Measurements from ENCODE around the gene SDHB. TPM values are rescaled to one million over a fixed set of nuclear protein-coding genes. Genes with fewer than 3 reads are reported as not detected.
A peak's percentile ranks its signal among the peaks of the same experiment; 100 is the strongest.

Gene SDHB
- total RNA-seq, 2 experiments from 2014 or later, result 105 to 106 TPM

- no peak for TF ChIP-seq EZH2phosphoT487 (IDR thresholded peaks at IDR 0.05; ENCODE audit: borderline replicate concordance, low read depth, low read length)
- TF ChIP-seq CTCF (conservative IDR thresholded peaks at IDR 0.05; ENCODE audit: low read length), result no peak
- POLR2A ChIA-PET, result no interaction called here
- no TSS peak for BruUV-seq (replicated peaks)
Measured at GRCh38 chr1:16988210-16988609, 65.6 kb downstream of the SDHB start.

GRCh38 chr1:16986962-16987361 lies 66.9 kb downstream of the SDHB start:
- peak; percentile 72 for TF ChIP-seq CTCF (conservative IDR thresholded peaks at IDR 0.05; ENCODE audit: low read length)
- no peak for TF ChIP-seq EZH2phosphoT487 (IDR thresholded peaks at IDR 0.05; ENCODE audit: borderline replicate concordance, low read depth, low read length)
- H3K4me3 ChIP-seq (ENCODE audit: low read depth, low read length, poor library complexity, severe bottlenecking), result no peak overlapping the region
- no peak for DNase-seq (ENCODE audit: low spot score)
- BruUV-seq (replicated peaks), result no TSS peak
- H3K27ac ChIP-seq (ENCODE audit: low read depth, low read length, poor library complexity, severe bottlenecking), result no peak overlapping the region
- H3K9me3 ChIP-seq (ENCODE audit: low read length), result no peaks in the 10 kb centered on the region
- H3K79me2 ChIP-seq (ENCODE audit: insufficient read depth, low read depth, low read length), result no peaks in the 10 kb centered on the region
- POLR2A ChIA-PET, result no interaction called here
- H3K4me1 ChIP-seq (ENCODE audit: insufficient read depth, low read length, poor library complexity, severe bottlenecking), result no peaks in the 10 kb centered on the region
- intact Hi-C loops (cut with micrococcal nuclease; ENCODE audit: unreplicated experiment), result no loop called here
- no peaks in the 10 kb centered on the region for H3K9me2 ChIP-seq (ENCODE audit: insufficient read depth, low read length)
- H3K4me2 ChIP-seq (ENCODE audit: low read length), result no peak overlapping the region
- H3K36me3 ChIP-seq (ENCODE audit: insufficient read depth, low read length), result 0 out of 2 replicates have a peak, but pooled peaks cover 5% of the 10 kb centered on the region
- CTCF ChIA-PET (ENCODE audit: unreplicated experiment), result no interaction called here
- no peaks in the 10 kb centered on the region for H4K20me1 ChIP-seq (ENCODE audit: insufficient read depth, low read length)
- H2AFZ ChIP-seq (ENCODE audit: low read length), result no peak overlapping the region

More at GRCh38 chr1:16988210-16988609, 65.6 kb downstream of the SDHB start:
- CTCF ChIA-PET (ENCODE audit: unreplicated experiment), result no interaction called here
- H3K79me2 ChIP-seq (ENCODE audit: insufficient read depth, low read depth, low read length), result no peaks in the 10 kb centered on the region
- no peaks in the 10 kb centered on the region for H3K4me1 ChIP-seq (ENCODE audit: insufficient read depth, low read length, poor library complexity, severe bottlenecking)
- no peak overlapping the region for H3K27ac ChIP-seq (ENCODE audit: low read depth, low read length, poor library complexity, severe bottlenecking)
- no peaks in the 10 kb centered on the region for H3K9me2 ChIP-seq (ENCODE audit: insufficient read depth, low read length)
- intact Hi-C loops (cut with micrococcal nuclease; ENCODE audit: unreplicated experiment), result no loop called here
- H3K36me3 ChIP-seq (ENCODE audit: insufficient read depth, low read length), result 0 out of 2 replicates have a peak, but pooled peaks cover 5% of the 10 kb centered on the region
- no peak overlapping the region for H2AFZ ChIP-seq (ENCODE audit: low read length)
- no peak overlapping the region for H3K4me3 ChIP-seq (ENCODE audit: low read depth, low read length, poor library complexity, severe bottlenecking)
- no peaks in the 10 kb centered on the region for H3K9me3 ChIP-seq (ENCODE audit: low read length)
- DNase-seq (ENCODE audit: low spot score), result no peak
- H4K20me1 ChIP-seq (ENCODE audit: insufficient read depth, low read length), result no peaks in the 10 kb centered on the region
- H3K4me2 ChIP-seq (ENCODE audit: low read length), result no peak overlapping the region

- CTCF ChIA-PET (ENCODE audit: unreplicated experiment), result no interaction called here
- intact Hi-C loops (cut with micrococcal nuclease; ENCODE audit: unreplicated experiment), result no loop called here
Measured at GRCh38 chr1:16986560-16986959, 67.3 kb downstream of the SDHB start.

More at GRCh38 chr1:16986560-16986959, 67.3 kb downstream of the SDHB start:
- DNase-seq (ENCODE audit: low spot score), result no peak
- Histone ChIP-seq H3K27ac (ENCODE audit: low read depth, low read length, poor library complexity, severe bottlenecking) (no peak overlapping the region), H4K20me1 (ENCODE audit: insufficient read depth, low read length) (no peaks in the 10 kb centered on the region), H3K9me3 (ENCODE audit: low read length) (no peaks in the 10 kb centered on the region), H3K79me2 (ENCODE audit: insufficient read depth, low read depth, low read length) (no peaks in the 10 kb centered on the region), H3K4me3 (ENCODE audit: low read depth, low read length, poor library complexity, severe bottlenecking) (no peak overlapping the region), H3K4me2 (ENCODE audit: low read length) (no peak overlapping the region), H2AFZ (ENCODE audit: low read length) (no peak overlapping the region), H3K9me2 (ENCODE audit: insufficient read depth, low read length) (no peaks in the 10 kb centered on the region), H3K36me3 (ENCODE audit: insufficient read depth, low read length) (0 out of 2 replicates have a peak, but pooled peaks cover 5% of the 10 kb centered on the region), H3K4me1 (ENCODE audit: insufficient read depth, low read length, poor library complexity, severe bottlenecking) (no peaks in the 10 kb centered on the region)
- POLR2A ChIA-PET, result no interaction called here
- TF ChIP-seq EZH2phosphoT487 (IDR thresholded peaks at IDR 0.05; ENCODE audit: borderline replicate concordance, low read depth, low read length) (no peak), CTCF (conservative IDR thresholded peaks at IDR 0.05; ENCODE audit: low read length) (no peak)
- BruUV-seq (replicated peaks), result no TSS peak
